Right kidney (tissue), 9 donors: ENCODE results near the gene NR5A2.

Experiments used
- DNase-seq: peaks from one replicate; pipeline ENCODE4 v3.0.0-alpha.2; 2016
- long read RNA-seq, 8 donors: transcript quantifications; one replicate each; lab custom pipeline, GENCODE V29; 2026

NR5A2 gene
- long read RNA-seq, donor 1: 0 reads
- long read RNA-seq, donor 2: 0 reads
- long read RNA-seq, donor 3: 0 reads
- long read RNA-seq, donor 4: 0 reads
- long read RNA-seq, donor 5: 0 reads
- long read RNA-seq, donor 6: 0 reads
- long read RNA-seq, donor 7: 0 reads
- long read RNA-seq, donor 8: 0 reads

GRCh38 chr1:200027264-200027823 is at the start of gene NR5A2:
Gene NR5A2, plus strand, starts transcription at chr1:200027710. Its CDS starts 138 bp downstream, at chr1:200027848.
- no peak for DNase-seq

DNA sequence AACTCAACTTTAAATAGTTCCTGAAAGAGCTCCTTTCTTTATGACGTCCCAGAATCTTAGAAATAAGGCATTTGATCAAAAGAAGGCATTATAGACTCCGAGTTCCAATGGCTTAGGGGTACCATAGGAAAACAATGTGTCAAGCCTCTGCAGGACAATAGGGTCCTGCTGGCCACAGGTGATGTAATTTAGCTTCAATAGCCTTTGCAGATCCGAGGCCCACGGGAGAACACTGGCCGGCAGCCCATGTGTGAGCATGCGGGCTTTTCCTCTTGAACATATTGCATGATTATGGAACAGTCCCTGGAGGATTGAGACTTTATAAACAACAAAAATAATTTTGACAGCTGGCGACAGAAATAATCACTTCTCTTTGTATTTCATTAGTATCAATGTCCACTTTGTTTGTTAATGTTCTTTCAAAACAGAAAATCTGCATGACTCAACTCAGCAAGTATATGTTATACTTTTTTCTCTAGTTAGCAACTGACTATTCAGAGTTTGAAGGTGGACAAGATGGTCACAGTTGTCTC is 49.0 kb upstream of the NR5A2 start:
- no peak for DNase-seq

- DNase-seq: no peak
These were observed 48.4 kb upstream of the NR5A2 start for GRCh38 chr1:199979071-199979470.

DNA sequence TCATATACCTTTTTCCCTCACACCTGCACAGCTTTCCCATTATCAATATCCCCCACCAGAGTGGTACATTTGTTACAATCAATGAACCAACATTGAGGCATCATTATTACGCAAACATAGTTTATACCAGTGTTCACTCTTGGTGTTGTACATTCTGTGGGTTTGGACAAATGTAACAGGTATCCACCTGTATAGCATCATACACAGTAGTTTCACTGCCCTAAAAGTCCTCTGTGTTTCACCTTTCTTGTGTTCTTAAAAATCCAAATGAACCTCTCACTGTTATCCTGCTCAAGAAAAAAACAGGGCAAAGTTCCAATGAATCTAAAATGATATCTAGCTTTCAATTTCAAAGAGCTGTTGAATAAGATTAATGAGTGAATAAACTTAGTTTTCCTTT is 45.9 kb upstream of the NR5A2 start:
- no peak for DNase-seq

GRCh38 chr1:199982606-199983005 is 44.9 kb upstream of the NR5A2 start:
- no peak for DNase-seq

- DNase-seq: no peak
These were observed 44.0 kb upstream of the NR5A2 start for GRCh38 chr1:199983531-199983930.

DNA sequence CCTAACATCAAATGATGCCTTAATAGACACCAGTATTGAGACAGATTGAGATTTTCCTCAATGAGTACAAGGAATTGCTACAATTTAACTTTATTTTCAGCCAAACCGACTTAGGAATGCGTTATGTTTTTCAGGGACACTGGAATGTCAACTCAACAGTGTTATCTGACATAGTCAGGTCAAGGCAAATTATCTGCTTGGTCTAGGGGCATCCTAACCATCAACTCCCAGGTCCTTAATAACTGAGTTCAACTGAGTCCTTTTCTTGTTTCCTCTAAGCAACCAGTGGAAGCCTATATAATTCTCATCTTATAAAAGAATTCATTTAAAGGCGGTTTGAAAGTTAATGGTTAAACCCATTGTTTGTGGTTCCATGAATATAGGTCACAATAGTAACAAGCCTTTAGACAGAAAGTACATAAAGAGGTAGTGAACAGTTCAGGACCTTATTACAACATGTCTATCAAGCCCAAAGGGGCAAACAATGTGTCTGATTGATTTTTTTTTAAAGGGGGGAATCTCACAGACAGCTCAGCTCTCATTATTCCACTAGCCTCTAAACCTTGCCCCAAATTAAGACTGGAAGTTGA is 32.3 kb upstream of the NR5A2 start:
- no peak for DNase-seq

GRCh38 chr1:200005165-200005564 is 22.3 kb upstream of the NR5A2 start:
- DNase-seq: no peak

GRCh38 chr1:200006711-200007110 is 20.8 kb upstream of the NR5A2 start:
- DNase-seq: no peak

DNA sequence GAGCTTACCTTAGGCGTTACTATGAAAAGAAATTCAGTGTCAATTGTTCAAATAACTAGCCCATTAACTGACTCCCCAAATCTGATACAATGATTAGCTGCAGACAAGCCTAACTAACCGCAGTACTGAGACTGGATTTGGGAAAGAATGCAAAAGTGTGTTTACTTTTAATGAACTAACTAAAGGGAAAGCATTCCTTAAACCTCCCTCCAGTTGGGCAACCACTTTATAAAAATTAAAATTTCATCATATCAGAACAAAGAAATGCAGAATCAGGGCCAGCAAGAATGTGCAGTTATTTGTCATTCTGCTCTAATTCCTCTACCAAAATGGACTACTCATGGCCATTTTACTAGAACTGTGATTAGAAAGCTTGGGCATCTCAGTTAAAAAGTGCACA is 11.7 kb upstream of the NR5A2 start:
- DNase-seq: no peak

DNA sequence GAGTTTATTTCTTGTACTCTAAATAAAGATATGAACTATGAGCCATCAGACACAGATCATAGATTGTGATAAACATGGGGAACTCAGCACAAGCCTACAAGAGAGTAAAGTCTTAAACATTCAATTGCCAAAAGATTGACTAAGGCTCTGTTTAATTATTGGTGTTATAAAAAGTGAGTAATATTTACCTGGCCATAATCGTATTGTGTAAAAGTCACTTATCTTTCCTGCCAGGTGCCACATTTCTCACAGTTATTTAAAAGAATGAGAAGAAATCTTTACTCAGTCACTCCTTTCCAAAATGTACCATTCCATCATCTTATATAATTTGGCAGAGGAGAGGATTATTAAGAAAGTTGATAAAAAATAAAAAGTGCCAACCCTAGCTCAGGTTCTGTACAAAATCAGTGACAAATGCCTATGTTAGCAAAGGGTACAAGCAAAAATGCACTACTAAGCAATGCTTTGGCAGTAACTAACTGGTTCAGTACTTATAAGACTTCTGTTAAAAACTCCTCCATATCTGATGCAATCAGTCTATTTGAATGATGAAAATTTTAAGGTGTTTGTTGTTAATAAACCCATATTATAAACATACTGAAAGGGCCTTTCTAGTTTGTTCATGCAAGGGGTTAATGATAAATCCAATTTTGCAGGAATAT is 5.8 kb upstream of the NR5A2 start:
- DNase-seq: no peak

- DNase-seq: no peak
These were observed 5.2 kb upstream of the NR5A2 start for GRCh38 chr1:200022239-200022804.

- no peak for DNase-seq
These were observed 1.1 kb downstream of the NR5A2 start for GRCh38 chr1:200028586-200029034.

GRCh38 chr1:200029035-200029821 is 1.7 kb downstream of the NR5A2 start:
- DNase-seq: peak; percentile 79

GRCh38 chr1:200029822-200030152 is 2.3 kb downstream of the NR5A2 start:
- DNase-seq: no peak

DNA sequence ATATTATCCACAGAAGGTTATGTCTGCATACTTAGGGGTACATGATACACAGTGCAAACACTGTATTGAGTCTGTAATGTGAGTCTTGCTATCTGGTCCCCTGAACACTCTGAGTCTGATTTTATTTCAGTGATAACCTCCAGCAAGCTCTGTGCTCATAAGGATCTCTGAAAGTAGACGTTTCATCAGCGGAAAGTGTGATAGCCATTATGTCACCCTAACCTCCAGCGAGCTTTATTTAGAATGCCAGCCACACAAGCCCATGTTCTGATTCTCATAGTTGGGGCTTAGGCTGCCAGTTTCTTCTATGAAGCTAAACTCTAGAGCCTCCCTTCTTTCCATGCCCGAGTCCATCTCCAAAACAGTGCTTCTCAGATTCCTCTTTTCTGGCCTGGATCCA is 3.3 kb downstream of the NR5A2 start:
- DNase-seq: no peak

- peak; percentile 41 for DNase-seq
These were observed 6.2 kb downstream of the NR5A2 start for GRCh38 chr1:200033511-200034261.

DNA sequence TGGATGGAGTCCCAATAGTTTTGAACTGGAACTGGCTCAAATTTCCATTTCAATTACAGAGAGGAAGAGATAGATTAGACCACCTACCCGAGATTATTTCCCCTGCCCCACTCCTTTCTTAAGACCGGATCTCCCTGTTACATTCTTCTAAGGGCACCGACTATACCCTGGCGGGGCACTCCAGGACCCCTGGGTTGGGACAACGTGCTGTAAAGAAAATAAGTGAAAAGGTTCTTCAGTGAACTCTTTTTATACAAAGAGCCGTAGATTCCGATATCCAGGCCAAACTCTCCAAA is 6.7 kb downstream of the NR5A2 start:
- no peak for DNase-seq

DNA sequence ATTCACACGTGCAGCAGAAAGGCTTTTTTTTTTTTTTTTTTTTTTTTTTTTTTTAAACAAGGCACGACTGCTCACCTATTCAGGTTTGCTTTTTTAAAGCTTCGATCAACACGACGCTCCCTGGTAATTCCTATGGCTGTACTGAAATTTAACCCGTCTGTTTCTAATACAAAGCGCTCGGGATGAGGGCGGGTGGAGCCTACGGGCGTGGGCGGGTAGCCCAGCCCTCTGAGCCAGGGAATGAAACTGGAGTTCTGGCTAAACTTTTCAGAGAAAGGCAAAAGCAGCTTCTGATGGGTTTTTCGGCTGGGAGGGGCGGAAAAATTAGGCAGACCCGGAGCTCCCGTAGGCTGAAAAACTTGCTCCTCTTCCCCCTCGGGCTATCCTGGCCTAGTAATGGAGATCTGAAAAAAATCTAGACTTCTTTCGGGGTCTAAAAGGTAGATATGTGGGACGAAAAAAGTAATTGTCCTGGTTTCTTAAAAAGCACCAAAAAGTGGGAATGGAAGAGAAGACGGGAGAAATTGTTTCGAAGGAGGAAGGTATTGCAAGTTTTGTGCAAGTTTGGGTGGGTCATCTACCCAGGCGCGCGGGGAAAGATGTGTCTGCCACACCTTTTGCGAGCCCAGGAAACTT is 7.4 kb downstream of the NR5A2 start:
- peak; percentile 56 for DNase-seq

- DNase-seq: peak; percentile 47
These were observed 8.0 kb downstream of the NR5A2 start for GRCh38 chr1:200035397-200035955.
